Activated CD8-positive, alpha-beta memory T cell treated with anti-CD3 and anti-CD28 coated beads, Interleukin-2, amount 50 U/mL, for 48 hours (primary cell): ENCODE measurements around the gene ASCC2.
"Not testable (repeated sequence)": the region's sequence is repeated elsewhere in the genome, so short reads cannot be mapped to it uniquely, and the experiment has no call there.

Experiments used
- DNase-seq: peaks from one replicate; pipeline ENCODE4 v3.0.0-alpha.2; 2020

The ASCC2 gene

GRCh38 chr22:29782061-29782845 is 55.8 kb downstream of the ASCC2 start:
- no peak for DNase-seq

GRCh38 chr22:29780748-29781676 is 57.1 kb downstream of the ASCC2 start:
- DNase-seq, result no peak

GRCh38 chr22:29780220-29780619 is 57.9 kb downstream of the ASCC2 start:
- DNase-seq, result no peak

- no peak for DNase-seq
These were observed 64.8 kb downstream of the ASCC2 start for GRCh38 chr22:29773233-29773632.

- no peak for DNase-seq
These were observed 65.9 kb downstream of the ASCC2 start for GRCh38 chr22:29772170-29772641.

- DNase-seq, result no peak
These were observed 68.3 kb downstream of the ASCC2 start for GRCh38 chr22:29769723-29770321.

DNA sequence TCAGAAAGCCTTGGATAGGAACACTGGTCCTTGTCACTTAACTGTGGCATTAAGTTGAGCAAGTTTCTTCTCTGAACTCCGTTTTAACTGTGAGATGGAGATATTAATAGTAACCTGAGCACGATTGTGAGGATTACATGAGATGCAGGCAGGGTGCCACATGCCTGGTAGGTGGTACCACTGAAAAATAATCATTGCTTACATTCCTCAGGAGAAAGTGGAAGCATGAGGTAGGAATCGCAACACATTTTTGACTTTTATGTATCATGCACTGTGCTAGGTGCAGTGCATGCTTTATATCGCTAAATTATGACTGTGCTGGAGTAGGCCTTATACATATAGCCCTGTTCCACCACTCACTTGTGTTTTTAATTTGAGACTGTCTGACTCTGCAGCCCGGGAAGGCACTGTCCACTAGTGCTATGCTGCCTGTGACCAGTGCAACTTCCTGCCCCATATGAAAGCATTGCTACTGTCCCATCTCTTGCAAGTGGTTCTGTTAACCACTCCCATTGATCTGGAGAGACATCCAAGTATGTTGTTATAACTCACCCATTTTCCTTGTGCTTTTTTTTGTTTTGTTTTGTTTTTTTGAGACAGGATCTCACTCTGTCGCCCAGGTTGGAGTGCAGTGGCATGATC is 69.9 kb downstream of the ASCC2 start:
- no peak for DNase-seq

- peak; percentile 95 for DNase-seq
These were observed 70.7 kb downstream of the ASCC2 start, which contains the start of gene UQCR10 for GRCh38 chr22:29767171-29768051. TSS of gene UQCR10 (plus strand) at chr22:29767369. CDS start at chr22:29767399, 30 bp downstream.

DNA sequence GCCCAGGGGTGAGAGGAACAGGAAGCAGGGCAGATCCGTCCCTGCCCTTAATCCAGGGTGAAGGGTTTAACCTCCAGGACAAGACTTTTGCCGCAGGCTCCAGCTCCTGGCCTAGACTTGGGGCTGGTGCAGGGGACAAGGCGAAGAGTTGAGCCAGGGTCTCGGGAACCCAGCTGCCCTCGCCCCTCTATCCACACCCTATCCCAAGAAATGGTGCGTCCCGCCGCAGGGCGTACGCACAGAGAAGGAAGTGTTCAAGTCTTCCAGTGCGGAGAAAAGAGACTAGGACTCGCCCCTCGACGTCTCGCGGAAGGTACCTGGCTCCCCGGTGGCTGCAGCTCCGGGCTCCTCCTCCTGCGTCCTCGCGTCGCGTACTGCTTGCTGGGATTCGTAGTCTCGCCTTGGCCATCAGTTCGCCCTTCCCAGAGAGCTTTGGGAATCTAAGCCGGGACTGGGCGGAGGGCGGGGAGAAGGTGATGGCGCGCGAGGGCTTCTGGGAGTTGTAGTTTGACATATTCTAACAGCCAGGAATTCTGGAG is 71.4 kb downstream of the ASCC2 start, which contains the start of gene ZMAT5:
Gene ZMAT5, minus strand, starts transcription at position 376 of the 539 bp plus-strand sequence. CDS start 18,463 bp downstream, outside the sequence.
- DNase-seq, result peak; percentile 91

DNA sequence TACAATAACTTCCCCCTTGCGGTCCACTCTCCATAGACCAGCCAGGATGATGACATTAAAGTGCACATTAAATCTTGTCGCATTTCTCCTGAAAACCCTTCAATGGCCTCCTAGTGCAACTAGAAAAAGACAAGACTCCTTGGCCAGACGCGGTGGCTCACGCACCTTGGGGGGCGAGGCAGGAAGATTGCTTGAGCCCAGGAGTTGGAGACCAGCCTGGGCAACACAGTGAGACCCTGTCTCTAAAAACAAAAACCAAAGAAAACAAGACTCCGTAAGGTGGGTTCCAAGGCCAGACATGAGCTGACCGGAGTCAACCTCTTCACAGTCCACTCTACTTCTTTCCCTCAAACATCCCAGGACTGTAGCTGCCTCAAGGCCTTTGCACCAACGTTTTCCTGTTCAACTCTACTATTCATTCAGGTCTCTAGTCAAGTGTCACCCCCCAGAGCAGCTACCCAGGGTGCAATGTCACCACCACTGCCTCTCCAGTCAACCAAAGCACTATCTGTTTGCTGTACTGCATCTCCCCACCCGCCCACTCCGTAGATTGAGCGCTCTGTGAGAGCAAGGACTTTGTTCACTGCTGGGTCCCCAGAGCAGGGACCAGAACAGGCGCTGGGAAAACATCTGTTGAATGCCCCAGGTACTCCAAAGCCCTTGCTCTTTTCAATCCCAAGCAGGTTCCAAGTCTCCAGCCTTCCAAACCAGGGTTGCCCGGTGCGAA is 72.0 kb downstream of the ASCC2 start:
- peak; percentile 64 for DNase-seq

DNA sequence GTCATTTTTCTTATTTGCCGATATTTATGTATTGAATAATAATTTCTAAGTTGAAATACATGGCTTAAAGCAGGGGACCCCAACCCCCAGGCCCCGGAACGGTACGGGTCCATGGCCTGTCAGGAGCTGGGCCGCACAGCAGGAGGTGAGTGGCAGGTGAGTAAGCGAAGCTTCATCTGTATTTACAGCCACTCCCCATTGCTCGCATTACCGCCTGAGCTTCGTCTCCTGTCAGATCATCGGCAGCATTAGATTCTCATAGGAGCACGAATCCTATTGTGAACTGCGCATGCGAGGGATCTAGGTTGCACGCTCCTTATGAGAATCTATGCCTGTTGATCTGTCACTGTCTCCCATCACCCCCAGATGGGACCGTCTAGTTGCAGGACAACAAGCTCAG is 75.8 kb downstream of the ASCC2 start:
- no peak for DNase-seq

GRCh38 chr22:29758959-29759358 is 79.1 kb downstream of the ASCC2 start:
- DNase-seq, result no peak

GRCh38 chr22:29758068-29758622 is 79.9 kb downstream of the ASCC2 start:
- DNase-seq, result no peak

GRCh38 chr22:29757096-29757495 is 81.0 kb downstream of the ASCC2 start:
- no peak for DNase-seq

- no peak for DNase-seq
These were observed 81.7 kb downstream of the ASCC2 start for GRCh38 chr22:29756341-29756740.

DNA sequence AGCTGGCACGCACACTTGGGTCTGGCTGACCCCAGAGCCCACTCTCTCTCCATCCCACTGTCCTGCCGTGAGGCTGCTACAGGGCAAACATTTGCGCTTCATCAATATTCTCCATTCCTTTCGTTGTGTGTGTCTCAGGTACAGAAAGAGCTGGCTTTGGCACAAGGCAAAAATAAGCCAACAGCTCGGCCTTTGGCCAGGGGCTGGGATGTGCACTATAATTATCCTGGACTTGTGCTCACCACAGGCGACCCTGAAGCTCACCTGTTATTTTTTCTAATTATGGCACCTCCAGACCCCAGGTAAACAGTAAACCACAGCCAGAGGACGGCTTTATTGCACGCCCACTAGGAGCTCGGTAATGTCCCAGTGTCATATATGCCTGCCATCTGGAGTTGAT is 82.2 kb downstream of the ASCC2 start:
- no peak for DNase-seq

GRCh38 chr22:29754658-29755395 is 83.2 kb downstream of the ASCC2 start:
- not testable (repeated sequence) for DNase-seq

- DNase-seq, result no peak
These were observed 84.0 kb downstream of the ASCC2 start for GRCh38 chr22:29753808-29754657.
